Hematopoietic multipotent progenitor cell treated with erythropoietin and hydrocortisone succinate and interleukin-3 and kit ligand, for 6 days (in vitro differentiated cells): ENCODE data around the gene HOXA6.

Source experiments
- DNase-seq: peaks from one replicate; pipeline ENCODE4 v3.0.0-alpha.2; 2015

HOXA6 gene

GRCh38 chr7:27107391-27108381 lies 39.9 kb downstream of the HOXA6 start:
- DNase-seq: no peak

- DNase-seq: no peak
Measured at GRCh38 chr7:27106901-27107240, 40.7 kb downstream of the HOXA6 start.

GRCh38 chr7:27106181-27106900 lies 41.2 kb downstream of the HOXA6 start:
- DNase-seq: no peak

- DNase-seq: no peak
Measured at GRCh38 chr7:27105301-27106031, 42.1 kb downstream of the HOXA6 start.

- no peak for DNase-seq
Measured at GRCh38 chr7:27104341-27105058, 43.1 kb downstream of the HOXA6 start.

- no peak for DNase-seq
Measured at GRCh38 chr7:27103489-27104226, 43.9 kb downstream of the HOXA6 start.

- no peak for DNase-seq
Measured at GRCh38 chr7:27102581-27103442, 44.8 kb downstream of the HOXA6 start, which contains the start of gene HOXA2. TSS of gene HOXA2 (minus strand) at chr7:27102683. CDS start at chr7:27102500, 183 bp downstream.

- no peak for DNase-seq
Measured at GRCh38 chr7:27101957-27102580, 45.5 kb downstream of the HOXA6 start.

- no peak for DNase-seq
Measured at GRCh38 chr7:27101171-27101956, 46.2 kb downstream of the HOXA6 start.

- no peak for DNase-seq
Measured at GRCh38 chr7:27100694-27101170, 46.8 kb downstream of the HOXA6 start.

- no peak for DNase-seq
Measured at GRCh38 chr7:27099453-27100370, 47.9 kb downstream of the HOXA6 start.

GRCh38 chr7:27098578-27099451 lies 48.8 kb downstream of the HOXA6 start:
- DNase-seq: no peak

- DNase-seq: peak; percentile 22
Measured at GRCh38 chr7:27097686-27098577, 49.6 kb downstream of the HOXA6 start.

GRCh38 chr7:27096768-27097514 lies 50.6 kb downstream of the HOXA6 start:
- DNase-seq: no peak
